Measurements from ENCODE around the gene DNAH14. TPM values are rescaled to one million over a fixed set of nuclear protein-coding genes. Genes with fewer than 3 reads are reported as not detected.

DNAH14 gene
- total and polyA plus RNA-seq, 10 of the 15 experiments (the other 5 are each of a cell fraction or from before 2014, with no cell fraction given): 2.0 to 7.9 (median 4.8) TPM

- Histone ChIP-seq H3K27me3 (replicated peaks in 1 of 2; ENCODE audit: control insufficient read depth in 2 of 2, insufficient read depth in 2 of 2, low read length in 1 of 2) (no peaks in the 10 kb centered on the region), H3K9me3 (replicated peaks; ENCODE audit: control insufficient read depth, insufficient read depth, low read length) (peaks cover 3% of the 10 kb centered on the region; the same call in 2 of the 3 replicates), H3K9ac (ENCODE audit: control insufficient read depth, insufficient read depth, low read length) (no peak overlapping the region), H3K27ac (ENCODE audit: control insufficient read depth, insufficient read depth) (no peak overlapping the region), H3K79me2 (ENCODE audit: control insufficient read depth, insufficient read depth, low read length) (no peaks in the 10 kb centered on the region), H4K20me1 (ENCODE audit: control insufficient read depth, insufficient read depth) (no peaks in the 10 kb centered on the region), H3K4me2 (ENCODE audit: control insufficient read depth, insufficient read depth) (no peak overlapping the region), H2AFZ (ENCODE audit: control insufficient read depth, low read depth, low read length) (no peak overlapping the region), H3K4me3 (no peak overlapping the region), H3K36me3 (ENCODE audit: control insufficient read depth in 2 of 2, insufficient read depth in 2 of 2, low read length in 1 of 2) (no peaks in the 10 kb centered on the region), H3K4me1 (ENCODE audit: control insufficient read depth, insufficient read depth, low read length) (no peaks in the 10 kb centered on the region)
- no TSS peak for BruUV-seq (replicated peaks)
- ChIA-PET SMC1A (ENCODE audit: uncharacterized antibody, unreplicated experiment) (no interaction called here), POLR2A (no interaction called here), RAD21 (ENCODE audit: unreplicated experiment) (no interaction called here), CTCF (no interaction called here)
- TF ChIP-seq BCLAF1 (IDR thresholded peaks at IDR 0.05) (no peak), MYC (IDR thresholded peaks at IDR 0.05; ENCODE audit: insufficient read depth, insufficient read length, insufficient replicate concordance, low read length, severe bottlenecking) (no peak), ZBED1 (IDR thresholded peaks at IDR 0.05; ENCODE audit: borderline replicate concordance) (no peak), ATF2 (IDR thresholded peaks at IDR 0.05; ENCODE audit: low read length) (no peak)
- WGBS (ENCODE audit: insufficient coverage, insufficient replicate concordance, low lambda C conversion rate, missing lambda C conversion rate): 0% methylated on average over 1 of the region's 1 CpG
- ATAC-seq (no peak), FAIRE-seq (no peak), DNase-seq (ENCODE audit: low read depth, low spot score) (no peak)
- in situ Hi-C loops (cut with MboI): no loop called here
- intact Hi-C loops (cut with micrococcal nuclease; ENCODE audit: unreplicated experiment): no loop called here
Measured at GRCh38 chr1:224932607-224933249, 3.3 kb downstream of the DNAH14 start.

Data from GM12878 (cell line).